Fibroblast of skin of left biceps (primary cell): Measurements from ENCODE around the gene VOPP1.
A peak's percentile ranks its signal among the peaks of the same experiment; 100 is the strongest.

Source experiments
- DNase-seq, 2 experiments: peaks; one replicate each; pipeline ENCODE4 v3.0.0-alpha.2; 2013; ENCODE audit warnings: low read depth in 2 of 2

VOPP1 gene

GRCh38 chr7:55469271-55469681 lies 103.0 kb downstream of the VOPP1 start:
- DNase-seq = no peak

GRCh38 chr7:55468495-55468894 lies 103.8 kb downstream of the VOPP1 start:
- no peak for DNase-seq

- DNase-seq = no peak
Measured at GRCh38 chr7:55467047-55467593, 105.2 kb downstream of the VOPP1 start.

- no peak for DNase-seq
Measured at GRCh38 chr7:55465691-55466090, 106.6 kb downstream of the VOPP1 start.

- no peak for DNase-seq
Measured at GRCh38 chr7:55464422-55464821, 107.9 kb downstream of the VOPP1 start.

GRCh38 chr7:55463686-55464262 lies 108.5 kb downstream of the VOPP1 start:
- DNase-seq = no peak

- DNase-seq = no peak
Measured at GRCh38 chr7:55458351-55458750, 114.0 kb downstream of the VOPP1 start.

- no peak for DNase-seq
Measured at GRCh38 chr7:55457801-55458200, 114.5 kb downstream of the VOPP1 start.

GRCh38 chr7:55452971-55453370 lies 119.3 kb downstream of the VOPP1 start:
- no peak for DNase-seq

- no peak for DNase-seq
Measured at GRCh38 chr7:55449992-55450535, 122.2 kb downstream of the VOPP1 start.

GRCh38 chr7:55449205-55449991 lies 122.9 kb downstream of the VOPP1 start:
- no peak for DNase-seq

- DNase-seq = no peak
Measured at GRCh38 chr7:55448526-55448925, 123.8 kb downstream of the VOPP1 start.

GRCh38 chr7:55444786-55445185 lies 127.5 kb downstream of the VOPP1 start:
- no peak for DNase-seq

GRCh38 chr7:55441774-55442522 lies 130.4 kb downstream of the VOPP1 start:
- DNase-seq = peak; percentile 66 to 69

GRCh38 chr7:55441002-55441401 lies 131.3 kb downstream of the VOPP1 start:
- DNase-seq = no peak

GRCh38 chr7:55440040-55440690 lies 132.1 kb downstream of the VOPP1 start:
- no peak for DNase-seq

- no peak for DNase-seq
Measured at GRCh38 chr7:55439627-55440026, 132.7 kb downstream of the VOPP1 start.

GRCh38 chr7:55438757-55439525 lies 133.4 kb downstream of the VOPP1 start:
- DNase-seq = no peak

GRCh38 chr7:55438085-55438756 lies 134.1 kb downstream of the VOPP1 start:
- DNase-seq = no peak

- no peak for DNase-seq
Measured at GRCh38 chr7:55437375-55437774, 134.9 kb downstream of the VOPP1 start.
